Gastrocnemius medialis (tissue), 4 donors: ENCODE measurements around the gene FAHD2A. TPM values are rescaled to one million over a fixed set of nuclear protein-coding genes. Genes with fewer than 3 reads are reported as not detected.
"Not testable (repeated sequence)": the region's sequence is repeated elsewhere in the genome, so short reads cannot be mapped to it uniquely, and the experiment has no call there.

ENCODE experiments used
- ATAC-seq, 2 donors: fragments of 150-250 bp; one replicate each; pipeline ENCODE4 v1.9.1; 2016
- DNase-seq, 2 donors: peaks; one replicate each; pipeline ENCODE4 v3.0.0-alpha.2; 2019
- H3K27ac ChIP-seq, 4 donors: fragments of 200-600 bp; sonication (generic); 1 replicate in 1 of 4; 2 replicates in 3 of 4; pipeline ENCODE4 v1.5.1; 2016 to 2018; ENCODE audit warnings: mild to moderate bottlenecking in 2 of 4, moderate library complexity in 1 of 4
- H3K27me3 ChIP-seq, 3 donors: fragments of 200-600 bp; sonication (generic) in 2 of 3; 1 replicate in 1 of 3; 2 replicates in 2 of 3; pipeline versions ENCODE4 v1.5.1 to v1.6.0; 2016 to 2019; ENCODE audit warnings: mild to moderate bottlenecking in 1 of 3, moderate library complexity in 1 of 3
- H3K36me3 ChIP-seq, 2 donors: fragments of 200-600 bp; sonication (generic) in 1 of 2; one replicate each; pipeline ENCODE4 v1.5.1; 2017 to 2018
- H3K4me1 ChIP-seq, 2 donors: fragments of 200-600 bp; sonication (generic) in 1 of 2; one replicate each; pipeline ENCODE4 v1.5.1; 2016 to 2017; ENCODE audit warnings: mild to moderate bottlenecking in 2 of 2
- H3K4me3 ChIP-seq, 4 donors: fragments of 200-600 bp; sonication (generic) in 3 of 4; 1 replicate in 1 of 4; 2 replicates in 3 of 4; pipeline ENCODE4 v1.5.1; 2016 to 2019; ENCODE audit warnings: mild to moderate bottlenecking in 2 of 4
- H3K9me3 ChIP-seq, 3 donors: fragments of 200-600 bp; sonication (generic) in 2 of 3; 1 replicate in 1 of 3; 2 replicates in 2 of 3; pipeline ENCODE4 v1.5.1; 2016 to 2019
- CTCF ChIP-seq, 5 experiments: fragments of 450-650 bp in 3 of 5; fragments of 200-600 bp in 2 of 5; sonication (generic) in 2 of 5; IDR thresholded peaks in 4 of 5; conservative IDR thresholded peaks in 1 of 5; 1 replicate in 4 of 5; 2 replicates in 1 of 5; pipeline ENCODE4 v1.5.1; 2016 to 2019; ENCODE audit warnings: antibody characterized with exemption in 5 of 5, mild to moderate bottlenecking in 3 of 5, moderate library complexity in 3 of 5
- POLR2A ChIP-seq, 2 donors: fragments of 450-650 bp; IDR thresholded peaks; one replicate each; pipeline ENCODE4 v1.6.1; 2017; ENCODE audit warnings: antibody characterized with exemption in 2 of 2, mild to moderate bottlenecking in 2 of 2, moderate library complexity in 2 of 2
- in situ Hi-C, 4 donors: fragments of 200-750 bp; cut with MboI; loops; one replicate each; pipeline versions ENCODE4 v1.15.0 to v1.8.0; 2017; ENCODE audit warnings: low sequenced_read_pairs in 4 of 4
- intact Hi-C: fragments of 100-400 bp; cut with DNase I; formaldehyde crosslinking; loops from one replicate; pipeline ENCODE4 v1.15.1; 2023; ENCODE audit warnings: low total_unique reads
- total RNA-seq, 4 donors: library from RNA; depleted of rRNA; stranded (reverse); fragments of >200 nt; gene quantifications; one replicate each; pipeline versions ENCODE4 v1.1.0 to v1.2.3, GENCODE V29; 2016

FAHD2A gene
- total RNA-seq, 4 donors from 2014 or later: 18.4 to 28.3 (median 27.0) TPM

GRCh38 chr2:95374921-95375471 is 27.5 kb upstream of the FAHD2A start:
- TF ChIP-seq CTCF (IDR thresholded peaks at IDR 0.05 in 4 of 5, conservative IDR thresholded peaks at IDR 0.05 in 1 of 5) (no peak), POLR2A (IDR thresholded peaks at IDR 0.05) (no peak)
- H3K4me1 ChIP-seq: no peaks in the 10 kb centered on the region

GRCh38 chr2:95375532-95376150 is 26.9 kb upstream of the FAHD2A start:
- no peak for DNase-seq
- Histone ChIP-seq H3K27me3 (no peaks in the 10 kb centered on the region), H3K27ac (no peak overlapping the region), H3K36me3 (no peaks in the 10 kb centered on the region), H3K4me3 (no peak overlapping the region), H3K4me1 (no peaks in the 10 kb centered on the region), H3K9me3 (no peaks in the 10 kb centered on the region)
- in situ Hi-C loops: no loop called here
- TF ChIP-seq CTCF (IDR thresholded peaks at IDR 0.05 in 4 of 5, conservative IDR thresholded peaks at IDR 0.05 in 1 of 5) (no peak), POLR2A (IDR thresholded peaks at IDR 0.05) (no peak)
- intact Hi-C loops: no loop called here
- no peak for ATAC-seq

More at GRCh38 chr2:95374921-95375471, 27.5 kb upstream of the FAHD2A start:
- intact Hi-C loops: no loop called here
- Histone ChIP-seq H3K27ac (no peak overlapping the region), H3K36me3 (no peaks in the 10 kb centered on the region), H3K27me3 (no peaks in the 10 kb centered on the region), H3K9me3 (no peaks in the 10 kb centered on the region), H3K4me3 (no peak overlapping the region)
- DNase-seq (no peak), ATAC-seq (no peak)
- in situ Hi-C loops: no loop called here

GRCh38 chr2:95376311-95377215 is 25.9 kb upstream of the FAHD2A start:
- H3K27me3 ChIP-seq: no peaks in the 10 kb centered on the region
- in situ Hi-C loops: no loop called here
- no peaks in the 10 kb centered on the region for H3K36me3 ChIP-seq
- H3K9me3 ChIP-seq: no peaks in the 10 kb centered on the region
- TF ChIP-seq POLR2A (IDR thresholded peaks at IDR 0.05) (no peak), CTCF (IDR thresholded peaks at IDR 0.05 in 4 of 5, conservative IDR thresholded peaks at IDR 0.05 in 1 of 5) (no peak)
- intact Hi-C loops: no loop called here
- no peak overlapping the region for H3K27ac ChIP-seq
- no peak overlapping the region for H3K4me3 ChIP-seq
- DNase-seq (no peak), ATAC-seq (no peak)
- H3K4me1 ChIP-seq: no peaks in the 10 kb centered on the region

GRCh38 chr2:95377216-95378123 is 25.0 kb upstream of the FAHD2A start:
- no peaks in the 10 kb centered on the region for H3K9me3 ChIP-seq
- H3K36me3 ChIP-seq: no peaks in the 10 kb centered on the region
- H3K4me3 ChIP-seq: no peak overlapping the region
- H3K27ac ChIP-seq: no peak overlapping the region
- no peaks in the 10 kb centered on the region for H3K4me1 ChIP-seq
- DNase-seq (no peak), ATAC-seq (no peak)
- TF ChIP-seq CTCF (IDR thresholded peaks at IDR 0.05 in 4 of 5, conservative IDR thresholded peaks at IDR 0.05 in 1 of 5) (no peak), POLR2A (IDR thresholded peaks at IDR 0.05) (no peak)
- H3K27me3 ChIP-seq: no peaks in the 10 kb centered on the region
- in situ Hi-C loops (no loop called here), intact Hi-C loops (no loop called here)

GRCh38 chr2:95378281-95378680 is 24.2 kb upstream of the FAHD2A start:
- H3K9me3 ChIP-seq, ATAC-seq, H3K27me3 ChIP-seq, H3K4me1 ChIP-seq, in situ Hi-C loops, intact Hi-C loops, DNase-seq, H3K4me3 ChIP-seq, H3K36me3 ChIP-seq, H3K27ac ChIP-seq: not testable (repeated sequence)
